Lower leg skin (tissue), 3 donors: ENCODE data around the gene RAP1GAP2.

Source experiments
- CTCF ChIP-seq, 3 donors: fragments of 450-650 bp; IDR thresholded peaks; one replicate each; pipeline ENCODE4 v1.5.1; 2016; ENCODE audit warnings: antibody characterized with exemption in 3 of 3, mild to moderate bottlenecking in 3 of 3, moderate library complexity in 2 of 3
- POLR2A ChIP-seq, 2 donors: fragments of 450-650 bp; IDR thresholded peaks; one replicate each; pipeline ENCODE4 v1.6.1; 2016 to 2017; ENCODE audit warnings: antibody characterized with exemption in 2 of 2, mild to moderate bottlenecking in 1 of 2, moderate library complexity in 1 of 2

- TF ChIP-seq CTCF (IDR thresholded peaks at IDR 0.05) (no peak), POLR2A (IDR thresholded peaks at IDR 0.05) (no peak)
These were observed 3.4 kb downstream of the RAP1GAP2 start for GRCh38 chr17:2799653-2800052.
